Activated T-cell treated with anti-CD3 and anti-CD28 coated beads for 48 hours (primary cell): ENCODE results near the gene TMEM185A.
"Not testable (repeated sequence)": the region's sequence is repeated elsewhere in the genome, so short reads cannot be mapped to it uniquely, and the experiment has no call there.

ENCODE experiments used
- DNase-seq: peaks from one replicate; pipeline ENCODE4 v3.0.0-alpha.2; 2020; ENCODE audit warnings: low read depth

TMEM185A gene

GRCh38 chrX:149631234-149632165 lies at the start of gene TMEM185A:
Gene TMEM185A (minus strand): TSS chrX:149631792. CDS start chrX:149631580, 212 bp downstream.
- peak; percentile 72 for DNase-seq

- DNase-seq, result no peak
These were observed 49.6 kb upstream of the TMEM185A start for GRCh38 chrX:149681182-149681581.

- not testable (repeated sequence) for DNase-seq
These were observed 47.6 kb upstream of the TMEM185A start for GRCh38 chrX:149679164-149679678.

GRCh38 chrX:149675554-149675953 lies 44.0 kb upstream of the TMEM185A start:
- not testable (repeated sequence) for DNase-seq

- not testable (repeated sequence) for DNase-seq
These were observed 43.5 kb upstream of the TMEM185A start for GRCh38 chrX:149675088-149675487.

- DNase-seq, result not testable (repeated sequence)
These were observed 29.0 kb upstream of the TMEM185A start for GRCh38 chrX:149660613-149661012.

- not testable (repeated sequence) for DNase-seq
These were observed 24.8 kb upstream of the TMEM185A start for GRCh38 chrX:149656260-149656884.

- DNase-seq, result no peak
These were observed 20.8 kb upstream of the TMEM185A start for GRCh38 chrX:149652232-149652981.

GRCh38 chrX:149650162-149650561 lies 18.6 kb upstream of the TMEM185A start:
- no peak for DNase-seq

- no peak for DNase-seq
These were observed 17.3 kb upstream of the TMEM185A start for GRCh38 chrX:149648932-149649331.

- DNase-seq, result no peak
These were observed 15.9 kb upstream of the TMEM185A start for GRCh38 chrX:149647505-149647904.

- DNase-seq, result no peak
These were observed 11.9 kb upstream of the TMEM185A start for GRCh38 chrX:149643496-149643895.

GRCh38 chrX:149641835-149642234 lies 10.2 kb upstream of the TMEM185A start:
- no peak for DNase-seq

- no peak for DNase-seq
These were observed 9.8 kb upstream of the TMEM185A start for GRCh38 chrX:149641432-149641831.

GRCh38 chrX:149639568-149639967 lies 8.0 kb upstream of the TMEM185A start:
- DNase-seq, result no peak

- no peak for DNase-seq
These were observed 7.3 kb upstream of the TMEM185A start for GRCh38 chrX:149638860-149639259.

- no peak for DNase-seq
These were observed 1.9 kb upstream of the TMEM185A start for GRCh38 chrX:149633511-149633910.

GRCh38 chrX:149630681-149631233 lies 835 bp downstream of the TMEM185A start:
- no peak for DNase-seq

GRCh38 chrX:149629730-149630387 lies 1.7 kb downstream of the TMEM185A start:
- no peak for DNase-seq

GRCh38 chrX:149628768-149629167 lies 2.8 kb downstream of the TMEM185A start:
- no peak for DNase-seq

GRCh38 chrX:149628280-149628679 lies 3.3 kb downstream of the TMEM185A start:
- no peak for DNase-seq
